CD14-positive monocyte (primary cell): ENCODE measurements around the gene MYADML2. TPM values are rescaled to one million over a fixed set of nuclear protein-coding genes. Genes with fewer than 3 reads are reported as not detected.

Source experiments
- DNase-seq, 3 donors: peaks; one replicate each; pipeline ENCODE4 v3.0.0-alpha.2; 2011 to 2022
- H2AFZ ChIP-seq: 2 replicates; pipeline ENCODE4 v1.6.0; 2012; ENCODE audit warnings: mild to moderate bottlenecking, low read depth, low read length, inconsistent platforms; ENCODE audit not compliant: insufficient read depth, poor library complexity, severe bottlenecking
- H3K27ac ChIP-seq, 2 donors: 1 replicate in 1 of 2; 2 replicates in 1 of 2; pipeline ENCODE4 v1.5.1; 2012 to 2013; ENCODE audit warnings: low read length in 2 of 2, control low read depth in 1 of 2, inconsistent platforms in 1 of 2, low read depth in 1 of 2, mild to moderate bottlenecking in 1 of 2
- H3K27me3 ChIP-seq, 2 donors: one replicate each; pipeline versions ENCODE4 v1.6.0 to v1.6.1; 2011 to 2013; ENCODE audit warnings: low read length in 2 of 2; ENCODE audit not compliant: control insufficient read depth in 2 of 2, insufficient read depth in 2 of 2
- H3K36me3 ChIP-seq, 2 donors: replicated peaks in 1 of 2; 1 replicate in 1 of 2; 2 replicates in 1 of 2; pipeline versions ENCODE4 v1.5.1 to v1.6.1; 2012 to 2013; ENCODE audit warnings: low read length in 2 of 2, control low read depth in 1 of 2, inconsistent platforms in 1 of 2, mild to moderate bottlenecking in 1 of 2; ENCODE audit not compliant: insufficient read depth in 2 of 2, control insufficient read depth in 1 of 2
- H3K4me1 ChIP-seq, 2 donors: 1 replicate in 1 of 2; 2 replicates in 1 of 2; pipeline versions ENCODE4 v1.5.1 to v1.6.1; 2012 to 2013; ENCODE audit warnings: low read length in 2 of 2, control low read depth in 1 of 2, inconsistent platforms in 1 of 2, mild to moderate bottlenecking in 1 of 2, moderate library complexity in 1 of 2; ENCODE audit not compliant: insufficient read depth in 2 of 2, control insufficient read depth in 1 of 2
- H3K4me2 ChIP-seq: replicated peaks from 2 replicates; pipeline ENCODE3; 2012; ENCODE audit warnings: low read length, moderate library complexity, mild to moderate bottlenecking; ENCODE audit not compliant: poor library complexity, severe bottlenecking; ENCODE audit errors: extremely low read depth
- H3K4me3 ChIP-seq, 3 experiments: fragments of 200-600 bp in 1 of 3; sonication (generic) in 1 of 3; replicated peaks in 1 of 3; 1 replicate in 2 of 3; 2 replicates in 1 of 3; pipeline ENCODE4 v1.5.1; 2011 to 2013; ENCODE audit warnings: low read length in 3 of 3, mild to moderate bottlenecking in 3 of 3, control low read depth in 2 of 3, low read depth in 2 of 3, inconsistent platforms in 1 of 3, moderate library complexity in 1 of 3
- H3K79me2 ChIP-seq: 2 replicates; pipeline ENCODE4 v1.6.0; 2012; ENCODE audit warnings: mild to moderate bottlenecking, control low read depth, inconsistent platforms, low read length, moderate library complexity; ENCODE audit not compliant: insufficient read depth
- H3K9ac ChIP-seq: 2 replicates; pipeline ENCODE4 v1.6.0; 2017; ENCODE audit warnings: low read length, mild to moderate bottlenecking; ENCODE audit not compliant: insufficient read depth, poor library complexity, severe bottlenecking
- H3K9me3 ChIP-seq, 2 donors: replicated peaks in 1 of 2; 1 replicate in 1 of 2; 2 replicates in 1 of 2; pipeline versions ENCODE4 v1.5.1 to v1.6.1; 2012 to 2013; ENCODE audit warnings: low read length in 2 of 2, control low read depth in 1 of 2; ENCODE audit not compliant: control insufficient read depth in 1 of 2, insufficient read depth in 1 of 2
- H4K20me1 ChIP-seq: 2 replicates; pipeline ENCODE4 v1.6.0; 2012; ENCODE audit warnings: mild to moderate bottlenecking, low read length, control low read depth, moderate library complexity; ENCODE audit not compliant: insufficient read depth
- H3K27ac Mint-ChIP-seq, 7 donors: one replicate each; pipeline ENCODE4 v1.8.0; 2020; ENCODE audit warnings: mild to moderate bottlenecking in 7 of 7, mixed read lengths in 7 of 7, moderate library complexity in 6 of 7, inconsistent platforms in 2 of 7
- H3K27me3 Mint-ChIP-seq, 3 donors: one replicate each; pipeline ENCODE4 v1.8.0; 2021 to 2022; ENCODE audit warnings: low read depth in 3 of 3, mild to moderate bottlenecking in 3 of 3, mixed read lengths in 3 of 3, moderate library complexity in 3 of 3, inconsistent platforms in 1 of 3
- H3K36me3 Mint-ChIP-seq, 2 donors: one replicate each; pipeline ENCODE4 v1.8.0; 2020; ENCODE audit warnings: mixed read lengths in 2 of 2, inconsistent platforms in 1 of 2, mild to moderate bottlenecking in 1 of 2
- H3K4me1 Mint-ChIP-seq: one replicate; pipeline ENCODE4 v1.8.0; 2020; ENCODE audit warnings: mild to moderate bottlenecking, mixed read lengths
- H3K4me3 Mint-ChIP-seq, 2 donors: one replicate each; pipeline ENCODE4 v1.8.0; 2020; ENCODE audit warnings: mild to moderate bottlenecking in 2 of 2, mixed read lengths in 2 of 2, moderate library complexity in 1 of 2
- H3K9me3 Mint-ChIP-seq, 7 donors: one replicate each; pipeline ENCODE4 v1.8.0; 2020 to 2022; ENCODE audit warnings: mixed read lengths in 7 of 7, mild to moderate bottlenecking in 6 of 7, moderate library complexity in 6 of 7, inconsistent platforms in 2 of 7
- WGBS: methylation state at CpG from one replicate; pipeline ENCODE4 v1.1.5; 2013; ENCODE audit warnings: missing lambda C conversion rate; ENCODE audit not compliant: insufficient coverage; 5-methylcytosine and 5-hydroxymethylcytosine counted together
- intact Hi-C, 2 donors: fragments of 100-400 bp; cut with micrococcal nuclease; formaldehyde crosslinking; loops; one replicate each; pipeline versions ENCODE4 v1.15.0 to v1.15.1; 2023
- polyA plus RNA-seq, 3 donors: library from polyadenylated mRNA; depleted of rRNA in 1 of 3; unstranded in 2 of 3; stranded (reverse) in 1 of 3; fragments of 300-500 nt in 2 of 3; fragments of >200 nt in 1 of 3; fragmentation: Illumina TruSeq in 2 of 3; gene quantifications; 1 replicate in 2 of 3; 2 replicates in 1 of 3; pipeline ENCODE4 v1.2.3, GENCODE V29; 2012 to 2021
- TF ChIP-seq, protein P1 (sequence below): fragments of 200-600 bp; IDR thresholded peaks from one replicate; pipeline ENCODE4 v1.8.0; 2022; ENCODE audit warnings: antibody characterized with exemption, mild to moderate bottlenecking

The MYADML2 gene
- polyA plus RNA-seq, 3 donors: not detected

DNA sequence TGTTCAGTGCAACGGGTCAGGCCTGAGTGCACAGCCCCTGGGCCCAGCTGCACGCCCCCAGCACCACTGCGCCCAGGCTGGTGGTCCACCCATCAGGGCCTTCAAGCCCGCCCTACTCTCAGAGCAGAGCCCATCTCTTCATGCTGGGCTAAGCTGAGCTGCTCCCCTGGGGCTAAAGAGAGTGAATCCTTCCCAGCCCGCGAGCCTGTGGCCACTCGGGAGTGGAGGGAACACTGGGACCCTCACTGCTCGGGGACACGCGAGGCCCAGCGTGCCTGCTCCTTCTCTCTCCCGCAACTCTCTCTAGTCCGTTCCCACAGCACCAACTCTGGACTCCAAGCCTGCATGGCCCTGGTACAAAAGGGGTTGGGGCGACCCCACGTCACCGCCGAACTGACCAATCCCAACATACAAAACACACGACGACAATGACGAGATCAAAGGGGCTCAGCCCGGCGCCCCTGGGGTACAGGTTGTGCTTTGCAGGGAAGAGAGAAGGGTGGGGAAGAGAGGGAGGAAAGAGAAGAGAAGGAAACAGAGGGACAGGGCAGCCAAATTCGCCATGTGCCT is 25.0 kb downstream of the MYADML2 start:
- no peaks in the 10 kb centered on the region for H3K9me3 ChIP-seq
- peak overlapping the region; percentile 48 to 78 for H3K4me3 Mint-ChIP-seq
- DNase-seq: no peak
- H3K79me2 ChIP-seq: peaks cover 99% of the 10 kb centered on the region
- H3K4me2 ChIP-seq: peak overlapping the region; percentile 90
- TF ChIP-seq, protein P1, sequence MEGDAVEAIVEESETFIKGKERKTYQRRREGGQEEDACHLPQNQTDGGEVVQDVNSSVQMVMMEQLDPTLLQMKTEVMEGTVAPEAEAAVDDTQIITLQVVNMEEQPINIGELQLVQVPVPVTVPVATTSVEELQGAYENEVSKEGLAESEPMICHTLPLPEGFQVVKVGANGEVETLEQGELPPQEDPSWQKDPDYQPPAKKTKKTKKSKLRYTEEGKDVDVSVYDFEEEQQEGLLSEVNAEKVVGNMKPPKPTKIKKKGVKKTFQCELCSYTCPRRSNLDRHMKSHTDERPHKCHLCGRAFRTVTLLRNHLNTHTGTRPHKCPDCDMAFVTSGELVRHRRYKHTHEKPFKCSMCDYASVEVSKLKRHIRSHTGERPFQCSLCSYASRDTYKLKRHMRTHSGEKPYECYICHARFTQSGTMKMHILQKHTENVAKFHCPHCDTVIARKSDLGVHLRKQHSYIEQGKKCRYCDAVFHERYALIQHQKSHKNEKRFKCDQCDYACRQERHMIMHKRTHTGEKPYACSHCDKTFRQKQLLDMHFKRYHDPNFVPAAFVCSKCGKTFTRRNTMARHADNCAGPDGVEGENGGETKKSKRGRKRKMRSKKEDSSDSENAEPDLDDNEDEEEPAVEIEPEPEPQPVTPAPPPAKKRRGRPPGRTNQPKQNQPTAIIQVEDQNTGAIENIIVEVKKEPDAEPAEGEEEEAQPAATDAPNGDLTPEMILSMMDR: no peak
- H3K4me1 Mint-ChIP-seq: peaks cover 81% of the 10 kb centered on the region
- peak overlapping the region; percentile 75 to 97 (median 92) for H3K27ac Mint-ChIP-seq
- H3K4me1 ChIP-seq: peaks cover 89 to 92% of the 10 kb centered on the region in 2 donors
- H3K27ac ChIP-seq: peak overlapping the region; percentile 77 to 95
- H3K9me3 Mint-ChIP-seq: peaks cover 0 to 1% (median 0%) of the 10 kb centered on the region in 7 donors
- H3K4me3 ChIP-seq: peak overlapping the region in 2 of 3 experiments; percentile 24 to 81
- intact Hi-C loops: no loop called here
- H3K9ac ChIP-seq: peak overlapping the region; percentile 73
- WGBS: 79% methylated on average over 13 of the region's 23 CpGs
- peaks cover 85% of the 10 kb centered on the region for H4K20me1 ChIP-seq
- peaks cover 20 to 35% of the 10 kb centered on the region in 2 donors for H3K36me3 Mint-ChIP-seq
- no peak overlapping the region for H2AFZ ChIP-seq
- peaks cover 17 to 22% of the 10 kb centered on the region in 2 donors for H3K36me3 ChIP-seq
- no peaks in the 10 kb centered on the region for H3K27me3 Mint-ChIP-seq
- no peaks in the 10 kb centered on the region for H3K27me3 ChIP-seq

DNA sequence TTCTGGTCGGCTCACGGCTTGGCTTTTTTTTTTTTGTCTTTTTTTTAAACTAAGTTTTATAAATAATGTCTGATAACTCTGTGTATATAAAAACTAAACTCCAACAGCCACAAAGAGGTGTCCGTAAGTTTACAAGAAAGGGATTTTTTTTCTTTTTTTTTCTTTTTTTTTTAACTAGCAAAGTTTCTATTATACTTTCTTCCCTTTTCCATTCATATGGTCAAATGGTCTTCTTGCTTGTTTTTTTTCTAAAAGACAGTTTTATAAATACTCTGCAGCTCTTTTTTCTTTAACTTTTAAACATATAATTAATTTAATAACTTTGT is 25.5 kb downstream of the MYADML2 start:
- H3K27ac Mint-ChIP-seq: peak overlapping the region; percentile 78 to 94 (median 92)

More for the DNA sequence above, 25.5 kb downstream of the MYADML2 start:
- peaks cover 17 to 22% of the 10 kb centered on the region in 2 donors for H3K36me3 ChIP-seq
- H3K4me3 ChIP-seq: peak overlapping the region in 1 of 3 experiments; percentile 81
- no peak overlapping the region for H2AFZ ChIP-seq
- no peak for DNase-seq
- TF ChIP-seq, protein P1: no peak
- peaks cover 99% of the 10 kb centered on the region for H3K79me2 ChIP-seq
- Mint-ChIP-seq H3K27me3 (no peaks in the 10 kb centered on the region), H3K4me3 (peak overlapping the region; percentile 71 to 78), H3K9me3 (peaks cover 0 to 6% (median 3%) of the 10 kb centered on the region in 7 donors), H3K4me1 (peaks cover 86% of the 10 kb centered on the region), H3K36me3 (peaks cover 22 to 39% of the 10 kb centered on the region in 2 donors)
- peak overlapping the region; percentile 73 for H3K9ac ChIP-seq
- WGBS: no CpG with 5 or more reads among the region's 3 CpGs
- H3K4me1 ChIP-seq: peaks cover 93 to 96% of the 10 kb centered on the region in 2 donors
- peak overlapping the region; percentile 77 to 95 for H3K27ac ChIP-seq
- H3K4me2 ChIP-seq: peak overlapping the region; percentile 90
- intact Hi-C loops: no loop called here
- H3K9me3 ChIP-seq: peaks cover 0 to 2% of the 10 kb centered on the region in 2 donors
- no peaks in the 10 kb centered on the region for H3K27me3 ChIP-seq
- H4K20me1 ChIP-seq: peaks cover 90% of the 10 kb centered on the region
